CD4-positive, alpha-beta T cell treated with Interleukin-6 at 100 ng/mL for 8 hours (primary cell): ENCODE data around the gene KIF19.
"Not testable (repeated sequence)": the region's sequence is repeated elsewhere in the genome, so short reads cannot be mapped to it uniquely, and the experiment has no call there.

Experiments
- DNase-seq: peaks from one replicate; pipeline ENCODE4 v3.0.0-alpha.2; 2020; ENCODE audit warnings: mixed read lengths, low spot score

The KIF19 gene

GRCh38 chr17:74325743-74326379 lies at the start of gene KIF19:
KIF19 (plus strand) TSS chr17:74326226; CDS start chr17:74326350, 124 bp downstream.
- DNase-seq, result peak; percentile 49

DNA sequence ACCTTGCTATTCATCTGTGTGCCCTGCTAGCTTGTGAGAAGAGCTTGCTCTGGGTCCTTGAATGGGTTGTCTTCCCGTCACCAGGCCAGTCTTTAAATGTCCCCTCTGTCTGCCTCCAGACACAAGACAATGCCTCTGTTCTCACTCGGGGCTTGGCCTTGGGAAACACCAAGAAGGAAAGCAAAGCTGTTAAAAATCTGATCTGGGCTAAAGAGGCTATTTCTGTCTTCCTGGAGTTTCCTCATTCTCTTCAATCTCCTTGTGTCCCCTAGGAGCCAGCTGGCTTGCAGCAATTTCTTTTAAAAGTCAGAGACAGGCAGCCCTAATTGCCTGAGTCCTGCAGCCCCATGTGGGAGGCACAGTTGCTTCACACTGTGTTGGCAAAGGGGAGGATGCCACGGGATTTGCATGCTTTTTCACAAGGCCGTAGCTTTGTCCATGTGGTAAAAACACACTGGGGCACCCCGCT lies 49.5 kb upstream of the KIF19 start:
- no peak for DNase-seq

GRCh38 chr17:74277935-74278334 lies 48.1 kb upstream of the KIF19 start:
- DNase-seq, result no peak

- DNase-seq, result not testable (repeated sequence)
Observed at GRCh38 chr17:74279617-74280016, 46.4 kb upstream of the KIF19 start.

GRCh38 chr17:74280093-74280513 lies 45.9 kb upstream of the KIF19 start:
- peak; percentile 75 for DNase-seq

DNA sequence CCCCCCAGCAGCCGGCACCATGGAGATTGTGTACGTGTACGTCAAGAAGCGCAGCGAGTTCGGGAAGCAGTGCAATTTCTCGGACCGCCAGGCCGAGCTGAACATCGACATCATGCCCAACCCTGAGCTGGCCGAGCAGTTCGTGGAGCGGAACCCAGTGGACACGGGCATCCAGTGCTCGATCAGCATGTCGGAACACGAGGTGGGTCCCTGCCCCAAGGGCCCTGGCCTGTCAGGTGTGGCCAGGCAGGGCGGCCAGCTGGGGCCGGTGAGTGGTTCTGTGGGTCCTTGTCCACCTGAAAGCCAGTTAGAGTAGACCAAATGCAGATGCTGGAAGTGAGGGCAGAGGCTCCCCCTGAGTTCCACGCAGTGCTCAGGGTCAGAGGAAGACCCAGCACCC lies 44.2 kb upstream of the KIF19 start:
- DNase-seq, result no peak

DNA sequence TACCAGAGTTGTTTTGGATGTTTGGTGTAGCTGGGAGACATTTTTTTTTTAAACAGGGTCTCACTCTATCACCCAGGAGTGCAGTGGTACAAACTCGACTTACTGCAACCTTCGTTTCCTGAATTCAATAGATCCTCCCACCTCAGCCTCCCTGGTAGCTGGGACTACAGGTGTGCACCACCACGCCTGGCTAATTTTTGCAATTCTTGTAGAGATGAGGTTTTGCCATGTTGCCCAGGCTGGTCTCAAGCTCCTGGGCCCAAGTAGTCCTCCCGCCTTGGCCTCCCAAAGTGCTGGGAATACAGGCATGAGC lies 43.8 kb upstream of the KIF19 start:
- DNase-seq, result not testable (repeated sequence)

GRCh38 chr17:74282587-74283370 lies 43.2 kb upstream of the KIF19 start:
- peak; percentile 70 for DNase-seq

DNA sequence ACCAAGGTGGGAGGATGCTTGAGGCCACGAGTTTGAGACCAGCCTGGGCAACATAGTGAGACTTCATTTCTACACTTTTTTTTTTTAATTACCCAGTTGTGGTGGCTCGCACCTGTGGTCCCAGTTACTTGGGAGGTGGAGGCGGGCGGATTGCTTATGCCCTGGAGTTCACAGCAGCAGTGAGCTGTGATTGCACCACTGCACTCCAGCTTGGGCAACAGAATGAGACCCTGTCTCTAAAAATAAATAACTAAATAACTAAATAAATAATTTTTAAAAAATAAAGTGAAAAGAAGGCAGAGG lies 42.7 kb upstream of the KIF19 start:
- DNase-seq, result no peak

DNA sequence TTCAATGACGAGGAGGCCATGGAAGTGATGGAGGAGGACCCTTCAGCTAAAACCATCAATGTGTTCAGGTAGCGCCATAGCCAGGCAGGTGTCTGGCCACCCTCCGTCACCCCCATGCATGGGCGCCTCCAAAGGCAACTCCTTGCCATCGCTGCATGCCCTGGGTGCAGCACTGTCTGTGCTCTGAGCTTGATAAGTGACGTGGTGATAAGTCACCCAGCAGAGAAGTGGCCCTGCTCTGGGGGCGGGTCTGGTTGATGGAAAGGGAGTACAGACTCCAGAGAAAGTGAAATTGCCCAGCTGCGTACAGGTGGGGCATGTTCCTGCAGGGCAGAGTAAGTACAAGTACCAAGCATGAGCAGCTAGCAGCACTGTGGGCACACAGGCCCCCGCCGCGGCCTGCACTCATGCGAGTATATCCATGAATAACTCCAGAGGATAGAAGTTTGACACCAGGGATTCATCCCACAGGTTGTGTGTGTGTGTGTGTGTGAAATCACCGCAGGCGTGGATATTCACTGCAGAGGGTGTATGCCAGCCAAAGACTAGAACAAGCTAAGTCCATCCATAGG lies 38.9 kb upstream of the KIF19 start:
- DNase-seq, result no peak

- no peak for DNase-seq
Observed at GRCh38 chr17:74288785-74289184, 37.2 kb upstream of the KIF19 start.

DNA sequence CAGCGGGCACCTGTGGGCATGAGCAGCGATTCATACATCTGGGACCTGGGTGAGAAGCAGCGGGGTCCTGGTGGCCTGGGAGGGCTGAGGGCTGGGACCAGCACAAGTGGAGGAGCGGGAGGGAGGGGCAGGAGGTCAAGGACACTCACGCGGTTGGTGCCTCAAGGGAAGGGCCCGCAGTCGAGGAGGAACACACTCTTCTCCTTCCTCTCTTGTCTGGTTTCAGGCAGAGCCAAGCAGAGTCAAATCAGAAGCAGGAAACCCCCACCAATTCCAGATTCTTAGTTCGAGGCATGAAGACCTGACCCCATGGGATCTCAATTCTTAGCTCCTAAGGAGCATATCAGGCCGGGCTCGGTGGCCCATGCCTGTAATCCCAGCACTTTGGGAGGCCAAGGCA lies 36.3 kb upstream of the KIF19 start:
- no peak for DNase-seq

GRCh38 chr17:74290340-74290739 lies 35.7 kb upstream of the KIF19 start:
- DNase-seq, result no peak

DNA sequence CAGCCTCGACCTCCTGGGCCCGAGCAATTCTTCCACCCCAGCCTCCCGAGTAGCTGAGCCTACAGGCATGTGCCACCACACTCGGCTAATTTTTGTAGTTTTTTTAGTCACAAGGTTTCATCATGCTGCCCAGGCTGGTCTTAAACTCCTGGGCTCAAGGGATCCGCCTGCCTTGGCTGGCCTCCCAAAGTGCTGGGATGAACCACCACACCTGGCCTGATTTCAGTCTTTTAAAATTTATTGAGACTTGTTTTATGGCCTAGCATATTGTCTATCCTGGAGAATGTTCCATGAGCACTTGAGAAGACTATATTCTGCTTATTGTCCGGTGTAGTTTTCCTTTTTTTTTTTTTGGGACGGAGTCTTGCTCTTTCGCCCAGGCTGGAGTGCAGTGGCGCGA lies 33.5 kb upstream of the KIF19 start:
- DNase-seq, result no peak

GRCh38 chr17:74295625-74296547 lies 30.1 kb upstream of the KIF19 start:
- no peak for DNase-seq

- peak; percentile 57 for DNase-seq
Observed at GRCh38 chr17:74296548-74296936, 29.5 kb upstream of the KIF19 start.

DNA sequence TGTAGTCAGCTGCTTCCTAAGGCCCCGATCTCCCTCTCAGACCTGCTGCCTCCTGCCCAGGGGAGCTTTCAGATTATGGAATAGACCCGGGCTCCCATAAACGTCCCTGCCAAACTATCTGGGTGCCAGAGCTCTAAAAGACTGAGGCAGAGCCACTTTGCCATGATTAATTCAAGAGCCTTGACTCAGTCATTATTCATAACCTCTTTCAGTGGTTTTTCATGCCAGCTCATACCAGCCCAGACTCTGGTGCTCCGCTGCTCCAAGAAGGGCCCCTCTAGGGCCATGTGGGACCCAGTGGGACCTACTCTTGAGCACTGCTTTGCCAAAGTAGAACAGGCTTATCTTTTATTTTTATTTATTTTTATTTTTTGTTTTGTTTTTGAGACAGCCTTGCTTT lies 28.1 kb upstream of the KIF19 start:
- no peak for DNase-seq

GRCh38 chr17:74298778-74299177 lies 27.2 kb upstream of the KIF19 start:
- no peak for DNase-seq

- no peak for DNase-seq
Observed at GRCh38 chr17:74299226-74300009, 26.6 kb upstream of the KIF19 start.

DNA sequence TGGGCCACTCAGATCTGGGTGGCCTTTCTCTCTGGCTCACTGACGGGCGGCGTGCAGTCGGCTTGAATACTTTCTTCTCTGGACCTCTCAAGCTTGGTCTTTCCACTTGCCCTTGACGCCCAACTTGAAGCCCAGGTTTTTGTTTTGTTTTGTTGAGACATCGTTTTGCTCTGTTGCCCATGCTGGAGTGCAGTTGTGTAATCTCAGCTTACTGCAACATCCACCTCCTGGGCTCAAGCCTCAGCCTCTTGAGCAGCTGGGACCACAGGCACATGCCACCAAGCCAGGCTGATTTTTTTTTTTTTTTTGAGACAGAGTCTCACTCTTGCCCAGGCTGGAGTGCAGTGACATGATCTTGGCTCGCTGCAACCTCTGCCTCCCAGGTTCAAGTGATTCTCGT lies 22.7 kb upstream of the KIF19 start:
- no peak for DNase-seq

DNA sequence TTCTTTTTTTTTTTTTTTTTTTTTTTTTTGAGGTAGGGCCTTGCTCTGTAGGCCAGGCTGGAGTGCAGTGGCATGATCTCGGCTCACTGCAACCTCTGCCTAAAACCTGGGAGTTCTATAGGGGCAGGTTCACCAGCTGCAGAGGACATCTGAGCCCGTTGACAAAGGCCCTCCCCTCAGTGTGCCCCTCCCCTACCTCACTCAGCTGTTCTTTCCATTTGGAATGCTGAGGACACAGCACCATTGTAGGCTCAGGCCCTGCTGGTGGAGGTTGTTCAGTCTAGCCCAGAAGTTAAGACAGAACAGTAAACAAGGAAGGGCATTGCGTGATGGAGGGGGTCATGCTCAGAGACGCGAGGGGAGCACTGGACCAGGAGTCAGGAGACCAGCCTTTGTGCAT lies 21.8 kb upstream of the KIF19 start:
- DNase-seq, result no peak
